Skeletal muscle cell (primary cell): ENCODE data around the gene KDELR3.

Experiments used
- DNase-seq: peaks from one replicate; pipeline ENCODE4 v3.0.0-alpha.2; 2010; ENCODE audit warnings: low read depth
- H3K4me3 ChIP-seq: 2 replicates; pipeline ENCODE4 v1.5.1; 2011; ENCODE audit warnings: low read depth, mild to moderate bottlenecking, control low read depth, low read length, moderate library complexity

KDELR3 gene

GRCh38 chr22:38436629-38437395 lies 31.1 kb upstream of the KDELR3 start:
- no peak for DNase-seq
- no peak overlapping the region for H3K4me3 ChIP-seq

- no peak overlapping the region for H3K4me3 ChIP-seq
- no peak for DNase-seq
These were observed 30.5 kb upstream of the KDELR3 start for GRCh38 chr22:38437416-38437815.

- H3K4me3 ChIP-seq, result no peak overlapping the region
These were observed 27.0 kb upstream of the KDELR3 start for GRCh38 chr22:38440747-38441350.

GRCh38 chr22:38441620-38442287 lies 26.1 kb upstream of the KDELR3 start:
- H3K4me3 ChIP-seq, result no peak overlapping the region
- no peak for DNase-seq

More at GRCh38 chr22:38440747-38441350, 27.0 kb upstream of the KDELR3 start:
- no peak for DNase-seq

GRCh38 chr22:38442967-38443627 lies 24.8 kb upstream of the KDELR3 start:
- no peak overlapping the region for H3K4me3 ChIP-seq
- DNase-seq, result no peak

- no peak for DNase-seq
- no peak overlapping the region for H3K4me3 ChIP-seq
These were observed 24.0 kb upstream of the KDELR3 start for GRCh38 chr22:38443628-38444521.

GRCh38 chr22:38444783-38445182 lies 23.1 kb upstream of the KDELR3 start:
- H3K4me3 ChIP-seq, result no peak overlapping the region
- no peak for DNase-seq

GRCh38 chr22:38446018-38446601 lies 21.8 kb upstream of the KDELR3 start:
- H3K4me3 ChIP-seq, result no peak overlapping the region
- no peak for DNase-seq

- DNase-seq, result no peak
- H3K4me3 ChIP-seq, result no peak overlapping the region
These were observed 18.8 kb upstream of the KDELR3 start for GRCh38 chr22:38448945-38449745.

GRCh38 chr22:38449776-38450175 lies 18.1 kb upstream of the KDELR3 start:
- H3K4me3 ChIP-seq, result no peak overlapping the region
- DNase-seq, result no peak

- no peak for DNase-seq
- no peak overlapping the region for H3K4me3 ChIP-seq
These were observed 17.6 kb upstream of the KDELR3 start for GRCh38 chr22:38450234-38450797.

GRCh38 chr22:38451404-38451803 lies 16.5 kb upstream of the KDELR3 start:
- DNase-seq, result no peak
- H3K4me3 ChIP-seq, result no peak overlapping the region

GRCh38 chr22:38451864-38452263 lies 16.0 kb upstream of the KDELR3 start:
- H3K4me3 ChIP-seq, result no peak overlapping the region
- DNase-seq, result no peak

- no peak for DNase-seq
- no peak overlapping the region for H3K4me3 ChIP-seq
These were observed 15.4 kb upstream of the KDELR3 start for GRCh38 chr22:38452373-38453065.

- no peak for DNase-seq
- H3K4me3 ChIP-seq, result no peak overlapping the region
These were observed 14.7 kb upstream of the KDELR3 start for GRCh38 chr22:38453066-38453672.

GRCh38 chr22:38453996-38454352 lies 13.9 kb upstream of the KDELR3 start:
- H3K4me3 ChIP-seq, result no peak overlapping the region
- no peak for DNase-seq
